H1 (cell line): ENCODE measurements around the gene DYSF. TPM values are rescaled to one million over a fixed set of nuclear protein-coding genes. Genes with fewer than 3 reads are reported as not detected.

Experiments
- CTCF ChIA-PET: fragments of 300-600 bp; sonication (Branson Sonifier 250); formaldehyde crosslinking; loops from one replicate; lab custom pipeline; 2021; ENCODE audit not compliant: partially characterized antibody; lab: Charles Lee
- POLR2A ChIA-PET: fragments of 300-600 bp; sonication (Branson Sonifier 250); formaldehyde crosslinking; loops from one replicate; lab custom pipeline; 2021; ENCODE audit warnings: inconsistent platforms; ENCODE audit not compliant: partially characterized antibody; lab: Charles Lee
- DNase-seq, 2 experiments: peaks; one replicate each; pipeline versions ENCODE4 v3.0.0 to v3.0.0-alpha.2; 2010 to 2022; ENCODE audit warnings: low spot score in 2 of 2, low read depth in 1 of 2, mixed read lengths in 1 of 2
- FAIRE-seq: peaks from 2 replicates; lab custom pipeline; 2011; peaks lifted over from hg19 to GRCh38; lab: Jason Lieb, UNC
- H2AFZ ChIP-seq: 2 replicates; pipeline ENCODE4 v1.8.1; 2012; ENCODE audit warnings: low read length, inconsistent platforms
- H2AK5ac ChIP-seq: 2 replicates; pipeline ENCODE4 v1.6.1; 2013; ENCODE audit warnings: low read depth, low read length
- H2BK120ac ChIP-seq: replicated peaks from 2 replicates; pipeline ENCODE3; 2013; ENCODE audit warnings: low read depth, low read length, inconsistent platforms
- H2BK12ac ChIP-seq: 2 replicates; pipeline ENCODE4 v1.6.1; 2013; ENCODE audit warnings: low read depth, low read length
- H2BK15ac ChIP-seq: 2 replicates; pipeline ENCODE4 v1.6.1; 2013; ENCODE audit warnings: low read length
- H2BK20ac ChIP-seq: 2 replicates; pipeline ENCODE4 v1.6.1; 2013; ENCODE audit warnings: low read length
- H2BK5ac ChIP-seq: 2 replicates; pipeline ENCODE4 v1.6.1; 2013; ENCODE audit warnings: low read depth, low read length
- H3K14ac ChIP-seq: 2 replicates; pipeline ENCODE4 v1.6.1; 2013; ENCODE audit warnings: inconsistent platforms; ENCODE audit not compliant: insufficient read length
- H3K18ac ChIP-seq: 2 replicates; pipeline ENCODE4 v1.6.1; 2013; ENCODE audit warnings: low read length; ENCODE audit errors: extremely low read depth
- H3K23ac ChIP-seq: 2 replicates; pipeline ENCODE4 v1.6.1; 2013; ENCODE audit warnings: inconsistent platforms; ENCODE audit not compliant: insufficient read length
- H3K23me2 ChIP-seq: 2 replicates; pipeline ENCODE4 v1.6.1; 2013; ENCODE audit warnings: low read depth, low read length
- H3K27ac ChIP-seq: 2 replicates; pipeline ENCODE4 v1.6.1; 2011; ENCODE audit warnings: low read depth, low read length, inconsistent platforms
- H3K27me3 ChIP-seq, 4 experiments: replicated peaks in 1 of 4; 1 replicate in 1 of 4; 2 replicates in 3 of 4; pipeline versions ENCODE4 v1.6.1 to v1.8.1; 2011 to 2013; ENCODE audit warnings: low read length in 3 of 4, mild to moderate bottlenecking in 3 of 4, inconsistent platforms in 2 of 4, mixed read lengths in 2 of 4, moderate library complexity in 1 of 4; ENCODE audit not compliant: control insufficient read depth in 3 of 4, insufficient read depth in 3 of 4; ENCODE audit errors: extremely low read depth in 1 of 4
- H3K36me3 ChIP-seq, 4 experiments: 2 replicates each; pipeline versions ENCODE4 v1.6.1 to v1.8.1; 2011 to 2013; ENCODE audit warnings: mild to moderate bottlenecking in 4 of 4, low read length in 3 of 4, moderate library complexity in 2 of 4, control low read depth in 1 of 4, inconsistent platforms in 1 of 4; ENCODE audit not compliant: insufficient read depth in 4 of 4, control insufficient read depth in 2 of 4
- H3K4ac ChIP-seq: replicated peaks from 2 replicates; pipeline ENCODE3; 2013; ENCODE audit warnings: low read length, low read depth, mixed read lengths, inconsistent platforms; ENCODE audit not compliant: insufficient read length
- H3K4me1 ChIP-seq, 4 experiments: replicated peaks in 1 of 4; 1 replicate in 1 of 4; 2 replicates in 3 of 4; pipeline versions ENCODE4 v1.6.1 to v1.8.1; 2011 to 2013; ENCODE audit warnings: low read length in 3 of 4, inconsistent platforms in 2 of 4, mixed read lengths in 1 of 4; ENCODE audit not compliant: insufficient read depth in 4 of 4, control insufficient read depth in 3 of 4
- H3K4me2 ChIP-seq, 2 experiments: 2 replicates each; pipeline versions ENCODE4 v1.6.1 to v1.8.1; 2011 to 2013; ENCODE audit warnings: low read depth in 2 of 2, low read length in 2 of 2, control low read depth in 1 of 2, inconsistent platforms in 1 of 2, mild to moderate bottlenecking in 1 of 2; ENCODE audit not compliant: insufficient read depth in 1 of 2
- H3K4me3 ChIP-seq, 4 experiments: fragments of 200-600, 300-600 bp in 1 of 4; sonication (generic), shearing (Covaris generic), sonication (Bioruptor Twin) in 1 of 4; 2 replicates each; pipeline versions ENCODE4 v1.5.1 to v1.8.1; 2011 to 2016; ENCODE audit warnings: low read length in 4 of 4, low read depth in 3 of 4, control low read depth in 2 of 4, inconsistent platforms in 2 of 4, mild to moderate bottlenecking in 2 of 4, mixed read lengths in 1 of 4, moderate library complexity in 1 of 4; ENCODE audit not compliant: insufficient read depth in 2 of 4; ENCODE audit errors: extremely low read depth in 1 of 4
- H3K56ac ChIP-seq: replicated peaks from 2 replicates; pipeline ENCODE3; 2013; ENCODE audit warnings: low read depth, mild to moderate bottlenecking, mixed read lengths, low read length, inconsistent platforms; ENCODE audit not compliant: insufficient read length
- H3K79me1 ChIP-seq: 2 replicates; pipeline ENCODE4 v1.6.1; 2013; ENCODE audit warnings: low read depth, low read length, control low read depth
- H3K79me2 ChIP-seq, 2 experiments: 2 replicates each; pipeline versions ENCODE4 v1.6.1 to v1.8.1; 2012 to 2013; ENCODE audit warnings: low read length in 2 of 2, mild to moderate bottlenecking in 2 of 2, inconsistent platforms in 1 of 2; ENCODE audit not compliant: insufficient read depth in 2 of 2, control insufficient read depth in 1 of 2
- H3K9ac ChIP-seq, 4 experiments: replicated peaks in 1 of 4; 1 replicate in 1 of 4; 2 replicates in 3 of 4; pipeline versions ENCODE4 v1.6.1 to v1.8.1; 2011 to 2013; ENCODE audit warnings: low read depth in 3 of 4, low read length in 3 of 4, control low read depth in 2 of 4, mild to moderate bottlenecking in 2 of 4, moderate library complexity in 2 of 4, inconsistent platforms in 1 of 4; ENCODE audit errors: extremely low read depth in 1 of 4
- H3K9me3 ChIP-seq, 2 experiments: 2 replicates each; pipeline versions ENCODE4 v1.6.1 to v1.8.1; 2012 to 2013; ENCODE audit warnings: mild to moderate bottlenecking in 2 of 2, moderate library complexity in 2 of 2, control low read depth in 1 of 2, inconsistent platforms in 1 of 2, low read depth in 1 of 2, low read length in 1 of 2, mixed read lengths in 1 of 2; ENCODE audit not compliant: insufficient read depth in 2 of 2
- H4K20me1 ChIP-seq, 2 experiments: replicated peaks in 1 of 2; 2 replicates each; pipeline versions ENCODE3 to v1.8.1; 2011 to 2013; ENCODE audit warnings: inconsistent platforms in 2 of 2, low read length in 2 of 2, mild to moderate bottlenecking in 1 of 2; ENCODE audit not compliant: insufficient read depth in 2 of 2, control insufficient read depth in 1 of 2
- H4K5ac ChIP-seq: 2 replicates; pipeline ENCODE4 v1.6.1; 2013; ENCODE audit warnings: low read length, low read depth, mixed read lengths, inconsistent platforms; ENCODE audit not compliant: insufficient read length
- H4K8ac ChIP-seq: 2 replicates; pipeline ENCODE4 v1.8.0; 2013; ENCODE audit warnings: mild to moderate bottlenecking, moderate library complexity, low read length, inconsistent platforms; ENCODE audit not compliant: insufficient read depth; ENCODE audit errors: extremely low read depth
- H4K91ac ChIP-seq: replicated peaks from 2 replicates; pipeline ENCODE3; 2013; ENCODE audit warnings: low read length, mixed read lengths, inconsistent platforms; ENCODE audit not compliant: insufficient read length
- ASH2L ChIP-seq: fragments of 200-600, 300-600 bp; sonication (generic); IDR thresholded peaks from one replicate; pipeline ENCODE4 v1.7.1; 2017; ENCODE audit warnings: low read length
- BRCA1 ChIP-seq: IDR thresholded peaks from 2 replicates; pipeline ENCODE4 v1.6.1; 2012; ENCODE audit warnings: low read depth, low read length, improper control_type of control experiment
- EP300 ChIP-seq, 2 experiments: IDR thresholded peaks; 1 replicate in 1 of 2; 2 replicates in 1 of 2; pipeline ENCODE4 v1.6.1; 2011 to 2012; ENCODE audit warnings: low read depth in 2 of 2, low read length in 2 of 2, mild to moderate bottlenecking in 2 of 2, borderline replicate concordance in 1 of 2, inconsistent platforms in 1 of 2, moderate library complexity in 1 of 2
- EZH2 ChIP-seq: fragments of 200-600 bp; sonication (generic); IDR thresholded peaks from 2 replicates; pipeline ENCODE4 v1.7.1; 2012; ENCODE audit warnings: low read depth, mild to moderate bottlenecking, moderate library complexity, low read length, inconsistent platforms; ENCODE audit not compliant: severe bottlenecking
- JUN ChIP-seq: IDR thresholded peaks from 2 replicates; pipeline ENCODE4 v1.6.1; 2011; ENCODE audit warnings: low read depth, mild to moderate bottlenecking, improper control_type of control experiment, low read length
- KDM1A ChIP-seq: fragments of 200-600, 300-600 bp; sonication (generic); IDR thresholded peaks from 2 replicates; pipeline ENCODE4 v1.7.1; 2016; ENCODE audit warnings: mild to moderate bottlenecking, low read length, borderline replicate concordance
- KDM5A ChIP-seq: fragments of 200-600 bp; IDR thresholded peaks from 2 replicates; pipeline ENCODE4 v1.7.1; 2012; ENCODE audit warnings: mild to moderate bottlenecking, low read length, inconsistent platforms, mixed read lengths
- NANOG ChIP-seq: IDR thresholded peaks from 2 replicates; pipeline ENCODE4 v1.6.1; 2011; ENCODE audit warnings: low read length, low read depth, mild to moderate bottlenecking, inconsistent platforms; ENCODE audit not compliant: insufficient read depth, poor library complexity, severe bottlenecking
- POLR2A ChIP-seq, 2 experiments: IDR thresholded peaks; 1 replicate in 1 of 2; 2 replicates in 1 of 2; pipeline ENCODE4 v1.6.1; 2011; ENCODE audit warnings: low read depth in 2 of 2, low read length in 2 of 2, mild to moderate bottlenecking in 2 of 2; ENCODE audit errors: control extremely low read depth in 1 of 2
- RFX5 ChIP-seq: IDR thresholded peaks from 2 replicates; pipeline ENCODE4 v1.6.1; 2011; ENCODE audit warnings: low read depth, low read length, improper control_type of control experiment, borderline replicate concordance
- SIX5 ChIP-seq: IDR thresholded peaks from 2 replicates; pipeline ENCODE4 v1.6.1; 2011; ENCODE audit warnings: mild to moderate bottlenecking, low read depth, low read length
- SRF ChIP-seq: IDR thresholded peaks from 2 replicates; pipeline ENCODE4 v1.6.1; 2011; ENCODE audit warnings: mild to moderate bottlenecking, low read depth, low read length, moderate library complexity
- SUZ12 ChIP-seq: fragments of 200-600 bp; sonication (generic); IDR thresholded peaks from 2 replicates; pipeline ENCODE4 v1.6.1; 2012; ENCODE audit warnings: mild to moderate bottlenecking, inconsistent platforms, low read length, moderate library complexity, mixed read lengths
- WGBS, 2 experiments: shearing (Covaris generic) in 1 of 2; methylation state at CpG; one replicate each; pipeline versions ENCODE4 v1.1.6 to v1.1.7; 2013 to 2015; ENCODE audit warnings: low lambda C conversion rate in 2 of 2, mixed read lengths in 2 of 2, inconsistent platforms in 1 of 2, low coverage in 1 of 2, missing lambda C conversion rate in 1 of 2; ENCODE audit not compliant: insufficient replicate concordance in 2 of 2, insufficient coverage in 1 of 2, insufficient read length in 1 of 2; ENCODE audit errors: extremely low coverage in 1 of 2, missing lambda C conversion rate in 1 of 2; 5-methylcytosine and 5-hydroxymethylcytosine counted together
- polyA plus RNA-seq, 7 experiments: library from polyadenylated mRNA; depleted of rRNA in 3 of 7; stranded (reverse) in 5 of 7; unstranded in 2 of 7; fragments of >200 nt in 5 of 7; fragments of 200-250 nt in 2 of 7; gene quantifications; 1 replicate in 5 of 7; 2 replicates in 1 of 7; 4 replicates in 1 of 7; pipeline versions ENCODE4 v1.2.1 to v1.2.3, GENCODE V29; 2011 to 2013; ENCODE audit warnings: missing spikeins in 2 of 7, mixed read lengths in 2 of 7
- total RNA-seq: library from RNA; stranded (reverse); fragmentation: NEBNext Ultra II Directional; extraction: Animal tissue kit (Norgen Biotek cat#: 25700); gene quantifications from 2 replicates; pipeline ENCODE4 v1.2.1, GENCODE V29; 2021
- TF ChIP-seq, protein P1 (sequence below): IDR thresholded peaks from 2 replicates; pipeline ENCODE4 v1.6.1; 2011; ENCODE audit warnings: low read depth, mild to moderate bottlenecking, low read length; ENCODE audit not compliant: insufficient read depth

The DYSF gene
- total and polyA plus RNA-seq, 2 of the 8 experiments (the other 6 are each of a cell fraction or from before 2014, with no cell fraction given): 5.8 to 7.1 TPM

DNA sequence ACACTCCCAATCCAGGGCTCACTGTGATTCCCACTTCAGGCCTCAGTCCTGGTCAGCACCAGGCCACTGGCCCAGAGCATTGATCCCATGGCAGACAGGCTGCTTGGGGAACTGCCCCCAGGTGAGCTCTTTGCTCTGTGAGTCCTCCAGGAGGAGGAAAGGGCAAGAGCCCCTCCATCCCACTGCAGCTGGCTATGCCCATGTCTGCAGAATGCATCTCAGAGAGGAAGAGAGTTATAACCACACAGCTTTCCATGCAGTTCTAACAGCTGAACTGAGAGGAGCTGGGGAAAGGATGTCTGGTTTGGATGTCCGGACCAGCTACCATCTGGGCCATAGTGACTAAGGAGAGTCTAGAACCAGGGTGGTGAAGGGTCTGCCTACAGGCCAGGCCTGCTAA lies 230.3 kb downstream of the DYSF start:
- POLR2A ChIA-PET: interaction anchor here (3.3 kb wide), 1 partner anchor 11 kb away, joined by 10 read pairs; no protein-coding TSS in a partner anchor
- TF ChIP-seq ASH2L: no peak
- TF ChIP-seq JUN: no peak
- TF ChIP-seq EP300 (IDR thresholded peaks at IDR 0.05; ENCODE audit: borderline replicate concordance in 1 of 2, low read depth in 2 of 2, low read length in 2 of 2): no peak
- no peak for TF ChIP-seq SUZ12
- TF ChIP-seq RFX5: no peak
- TF ChIP-seq KDM1A: no peak
- no peak for TF ChIP-seq SRF
- no peak for TF ChIP-seq KDM5A
- TF ChIP-seq POLR2A (IDR thresholded peaks at IDR 0.05; ENCODE audit: control extremely low read depth in 1 of 2, low read depth in 2 of 2, low read length in 2 of 2): no peak
- no peak for TF ChIP-seq NANOG
- TF ChIP-seq EZH2: no peak
- TF ChIP-seq SIX5: no peak
- TF ChIP-seq BRCA1: no peak
- TF ChIP-seq, protein P1, sequence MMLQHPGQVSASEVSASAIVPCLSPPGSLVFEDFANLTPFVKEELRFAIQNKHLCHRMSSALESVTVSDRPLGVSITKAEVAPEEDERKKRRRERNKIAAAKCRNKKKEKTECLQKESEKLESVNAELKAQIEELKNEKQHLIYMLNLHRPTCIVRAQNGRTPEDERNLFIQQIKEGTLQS: no peak

More for the DNA sequence above, 230.3 kb downstream of the DYSF start:
- peaks cover 1% of the 10 kb centered on the region; the same call in 1 of the 2 replicates for H3K23me2 ChIP-seq
- no peak overlapping the region for H4K5ac ChIP-seq
- no peak overlapping the region for H3K23ac ChIP-seq
- no peak overlapping the region for H3K4ac ChIP-seq
- H2BK120ac ChIP-seq: no peak overlapping the region
- H2BK15ac ChIP-seq: no peak overlapping the region
- no peak overlapping the region for H4K91ac ChIP-seq
- no peaks in the 10 kb centered on the region for H3K79me1 ChIP-seq
- H4K8ac ChIP-seq: no peak overlapping the region
- H3K18ac ChIP-seq: no peak overlapping the region
- H2BK12ac ChIP-seq: no peak overlapping the region
- H3K36me3 ChIP-seq: no peaks in the 10 kb centered on the region
- H2AFZ ChIP-seq: no peak overlapping the region
- H2BK5ac ChIP-seq: no peak overlapping the region
- no peaks in the 10 kb centered on the region for H4K20me1 ChIP-seq
- no peak overlapping the region for H2AK5ac ChIP-seq
- DNase-seq (no peak), FAIRE-seq (no peak)
- no peak overlapping the region for H3K4me2 ChIP-seq
- H3K27ac ChIP-seq: no peak overlapping the region
- H3K14ac ChIP-seq: no peak overlapping the region
- WGBS, 2 experiments: 92% methylated on average over 1 of the region's 1 CpG; no CpG with 5 or more reads in 1 of the 2 experiments
- no peaks in the 10 kb centered on the region for H3K27me3 ChIP-seq
- no peak overlapping the region for H3K56ac ChIP-seq
- CTCF ChIA-PET: interaction anchor here (0.8 to 2.7 kb wide), 8 partner anchors 9 to 465 kb away, joined by 3 to 12 read pairs (median 4); no protein-coding TSS in a partner anchor
- no peaks in the 10 kb centered on the region for H3K4me1 ChIP-seq
- H3K4me3 ChIP-seq: no peak overlapping the region
- H3K79me2 ChIP-seq: no peaks in the 10 kb centered on the region
- no peak overlapping the region for H2BK20ac ChIP-seq
- no peaks in the 10 kb centered on the region for H3K9me3 ChIP-seq
- H3K9ac ChIP-seq: no peak overlapping the region
